HG03457 (cell line): ENCODE results near the gene OXER1.

Experiments
- ATAC-seq: cut with Tn5 transposase; IDR thresholded peaks from one replicate; pipeline ENCODE4 v1.9.1; 2021; ENCODE audit warnings: moderate number of reproducible peaks; ENCODE audit not compliant: unreplicated experiment

OXER1 gene

DNA sequence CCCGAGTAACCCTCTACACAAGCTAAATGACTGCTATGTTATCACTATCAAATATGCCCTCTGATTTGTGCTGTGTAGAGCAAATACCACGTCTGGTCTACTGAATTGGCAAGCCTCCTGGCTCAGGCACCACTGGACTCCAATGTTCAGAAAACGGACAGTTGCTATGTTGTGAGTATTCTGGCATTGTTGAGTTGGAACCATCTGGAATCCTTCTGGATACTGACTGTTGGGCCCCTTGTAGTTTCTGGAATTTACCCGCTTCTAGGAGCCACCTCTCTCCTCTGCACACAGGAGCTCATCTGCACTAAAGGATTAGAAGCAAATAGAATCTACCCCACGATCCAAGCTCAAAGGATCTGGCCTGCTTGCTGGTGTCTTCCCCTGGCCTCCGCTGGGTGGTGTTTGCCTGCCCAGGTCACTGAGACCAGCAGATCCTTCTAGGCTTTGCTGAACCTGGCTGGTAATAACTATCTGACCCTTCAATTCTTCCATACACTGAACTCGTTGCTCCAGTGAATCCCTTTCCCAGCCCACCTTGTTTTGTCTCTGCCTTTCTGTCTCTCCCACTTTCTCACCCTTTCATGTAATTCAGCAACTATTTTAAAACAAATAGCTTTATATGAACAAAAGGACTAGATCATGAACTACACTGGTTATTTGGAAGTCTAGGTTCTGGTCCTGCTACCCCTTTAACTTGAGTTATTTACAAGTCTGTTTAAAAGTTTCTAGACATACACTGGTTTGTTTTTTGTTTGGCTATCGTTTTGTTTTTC is 30.5 kb upstream of the OXER1 start:
- ATAC-seq: no peak

DNA sequence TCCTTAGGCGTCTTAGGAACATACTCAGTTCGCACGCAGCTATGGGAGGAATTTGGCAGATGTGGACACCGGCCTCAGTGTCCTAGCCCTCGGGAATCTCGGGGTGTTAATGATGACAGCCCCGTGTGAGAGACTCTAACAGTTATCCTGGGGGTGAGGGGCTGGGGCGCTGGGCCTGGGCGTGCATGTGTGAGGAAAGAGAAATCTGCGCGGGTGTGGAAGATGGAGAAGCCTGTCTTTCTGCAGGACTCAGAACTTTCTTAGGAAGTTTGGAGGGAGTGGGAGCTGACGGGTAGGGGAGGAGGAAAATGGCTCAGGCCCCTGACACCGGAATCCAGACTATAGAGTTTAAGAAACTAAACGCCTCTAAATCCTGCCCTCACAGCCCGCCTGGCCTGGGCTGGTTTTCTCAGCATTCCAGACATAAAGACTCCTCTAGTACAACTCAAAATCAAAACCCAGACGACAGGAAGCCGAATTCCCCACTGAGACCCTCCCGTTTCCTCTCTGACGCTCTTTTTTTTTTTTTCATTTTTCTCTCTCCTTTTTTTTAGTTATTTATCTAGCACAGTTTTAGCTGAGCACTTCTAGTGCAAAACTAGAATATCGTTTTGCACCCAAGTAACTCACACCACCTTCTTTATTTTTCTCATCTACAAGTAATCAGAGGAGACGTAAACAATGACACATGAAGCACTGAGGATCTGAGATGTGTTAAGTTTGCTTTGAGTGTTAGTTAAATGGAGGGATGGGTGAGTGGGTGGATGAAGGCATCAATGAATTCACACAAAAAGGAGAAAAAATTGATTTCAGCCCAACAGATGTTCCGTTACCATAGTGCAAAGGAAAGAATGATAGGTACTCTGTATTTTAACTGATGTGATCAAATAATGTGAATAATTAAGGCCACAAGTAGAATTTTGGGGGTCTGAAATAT is 29.7 kb upstream of the OXER1 start:
- no peak for ATAC-seq

DNA sequence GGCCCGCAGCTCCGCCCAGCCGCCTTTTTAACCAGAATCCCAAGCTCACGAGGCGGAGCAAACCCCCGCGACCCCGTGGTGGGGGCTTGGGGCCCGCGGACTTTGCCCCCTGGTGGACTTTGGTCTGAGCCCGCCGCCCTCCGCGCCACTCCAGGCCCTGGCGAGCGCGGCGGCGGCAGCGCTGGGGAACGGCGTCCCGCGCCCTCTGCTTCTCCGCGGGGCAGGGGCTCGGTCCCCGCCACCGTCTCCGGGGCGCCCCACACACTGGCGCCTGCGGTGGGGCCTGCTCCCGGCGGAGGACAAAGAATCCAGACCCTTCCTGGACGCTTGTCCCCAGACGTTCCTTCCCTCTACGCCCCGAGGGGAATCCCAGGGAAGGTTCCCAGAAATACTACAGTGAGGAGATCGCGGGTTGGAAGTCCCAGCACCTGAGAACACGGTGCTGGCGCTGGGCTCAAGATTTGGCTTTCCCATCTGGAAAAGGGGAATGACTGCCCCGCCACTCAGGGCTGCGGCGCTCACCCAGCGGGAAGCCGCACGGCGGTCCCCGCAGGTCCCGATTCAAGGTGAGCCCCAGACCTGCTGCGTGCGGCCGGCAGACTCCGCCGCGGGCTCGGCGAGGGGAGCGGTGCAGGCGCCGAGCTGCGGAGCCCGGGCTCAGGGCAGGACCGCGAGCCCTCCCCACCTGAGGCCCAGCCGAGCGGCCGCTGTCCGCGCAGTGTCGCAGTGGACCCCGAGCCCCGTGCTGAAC is 28.8 kb upstream of the OXER1 start, which contains the start of gene HAAO:
HAAO (minus strand) TSS at position 1 of the 751 bp plus-strand sequence. CDS start 47 bp downstream, outside the sequence.
- no peak for ATAC-seq

DNA sequence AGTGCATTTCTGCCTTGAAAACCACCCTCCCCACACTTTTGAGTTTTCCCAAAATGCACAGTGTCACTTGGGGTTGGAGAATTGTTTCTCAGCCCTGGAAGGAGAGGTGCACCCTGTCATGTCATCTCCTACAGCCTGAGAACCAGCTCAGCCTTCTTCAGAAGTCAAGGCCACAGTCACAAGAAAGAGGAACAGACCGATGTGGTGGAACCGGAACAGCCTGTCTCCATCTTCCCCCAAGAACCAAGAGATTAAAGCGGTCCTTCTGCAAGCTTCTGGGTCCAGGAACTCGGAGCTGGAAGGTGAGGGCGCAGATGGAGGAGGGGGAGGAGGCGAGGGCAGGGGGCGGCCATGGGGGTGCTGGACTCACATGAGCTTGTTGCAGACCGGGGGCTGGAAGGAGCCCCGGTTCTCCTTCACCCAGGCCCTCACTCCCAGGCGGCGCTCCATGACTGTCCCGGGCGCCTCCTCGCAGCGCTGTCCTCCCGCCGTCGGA is 28.2 kb upstream of the OXER1 start:
- no peak for ATAC-seq

DNA sequence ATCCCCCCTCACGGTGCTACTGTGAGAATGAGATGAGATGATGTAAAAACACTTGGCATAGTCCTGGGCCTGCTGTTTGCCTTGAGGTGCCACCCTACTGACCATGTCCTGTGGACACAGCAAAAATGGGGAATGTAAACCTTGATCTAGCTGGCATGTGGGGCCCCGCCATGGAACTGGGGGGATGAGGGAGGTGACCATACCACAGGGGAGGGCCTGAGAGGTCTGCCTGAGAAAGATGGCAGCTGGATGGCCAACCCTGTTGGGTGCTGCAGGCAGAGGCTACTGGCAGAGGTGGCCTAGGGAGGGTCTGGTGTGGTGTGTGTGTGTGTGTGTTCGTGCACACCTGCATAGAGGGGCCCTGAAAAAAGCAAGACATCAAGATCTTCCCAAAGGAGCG is 27.7 kb upstream of the OXER1 start:
- no peak for ATAC-seq

DNA sequence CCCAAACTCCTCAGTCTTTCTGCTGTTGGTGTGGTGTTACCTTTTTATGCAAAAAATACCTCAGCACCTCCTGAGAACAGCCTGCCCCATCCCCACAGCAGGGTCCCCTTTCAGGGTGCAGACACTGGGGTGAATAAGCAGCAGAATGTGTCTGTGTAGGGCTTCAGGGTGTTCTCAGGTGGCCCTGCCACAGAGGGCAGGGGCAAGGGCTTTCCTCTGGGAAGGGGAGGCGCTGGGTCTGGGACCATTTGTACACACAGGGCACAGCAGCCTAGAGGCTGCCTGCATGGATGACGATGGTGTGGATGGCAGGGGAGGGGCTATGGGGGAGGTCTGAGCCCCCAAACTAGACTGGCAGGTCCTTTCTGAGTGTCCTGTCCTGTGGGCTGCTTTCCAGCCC is 25.8 kb upstream of the OXER1 start:
- ATAC-seq: no peak

- no peak for ATAC-seq
Measured at GRCh38 chr2:42788882-42789281, 24.9 kb upstream of the OXER1 start.

GRCh38 chr2:42788478-42788793 is 24.5 kb upstream of the OXER1 start:
- ATAC-seq: no peak

DNA sequence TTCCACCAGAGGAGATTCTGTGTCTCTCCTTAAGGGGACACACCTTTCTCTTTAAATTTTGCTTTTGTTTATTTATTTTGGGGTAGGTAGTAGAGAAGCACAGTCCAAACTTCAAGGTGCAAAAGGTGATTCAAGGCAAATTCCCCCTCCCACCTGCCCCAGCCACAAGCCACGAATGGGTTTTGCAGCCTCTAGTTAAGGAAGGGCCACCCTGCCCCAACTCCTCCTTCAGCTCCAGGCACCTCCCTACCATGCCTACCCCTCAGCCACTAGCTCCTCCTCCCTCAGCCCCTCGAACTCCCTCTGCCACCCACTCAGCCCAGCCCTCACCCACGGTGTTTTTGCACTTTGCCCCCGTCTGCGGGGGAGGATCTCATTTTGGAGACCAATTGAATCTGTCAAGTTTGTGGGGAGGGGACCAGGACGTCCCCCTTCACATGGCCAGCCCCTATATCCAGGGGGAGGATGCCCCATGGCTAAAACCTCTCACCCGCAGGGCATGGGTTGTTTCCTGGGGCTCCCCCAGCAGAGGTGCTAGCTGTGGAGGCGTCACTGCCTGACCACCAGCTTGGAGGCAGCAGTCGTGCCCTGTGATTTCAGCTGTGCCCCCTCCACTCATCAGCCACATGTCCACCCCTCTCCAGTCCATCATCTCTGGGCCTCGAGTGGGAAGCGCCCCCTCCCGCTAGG is 24.0 kb upstream of the OXER1 start:
- no peak for ATAC-seq

- ATAC-seq: no peak
Measured at GRCh38 chr2:42787424-42787787, 23.5 kb upstream of the OXER1 start.

DNA sequence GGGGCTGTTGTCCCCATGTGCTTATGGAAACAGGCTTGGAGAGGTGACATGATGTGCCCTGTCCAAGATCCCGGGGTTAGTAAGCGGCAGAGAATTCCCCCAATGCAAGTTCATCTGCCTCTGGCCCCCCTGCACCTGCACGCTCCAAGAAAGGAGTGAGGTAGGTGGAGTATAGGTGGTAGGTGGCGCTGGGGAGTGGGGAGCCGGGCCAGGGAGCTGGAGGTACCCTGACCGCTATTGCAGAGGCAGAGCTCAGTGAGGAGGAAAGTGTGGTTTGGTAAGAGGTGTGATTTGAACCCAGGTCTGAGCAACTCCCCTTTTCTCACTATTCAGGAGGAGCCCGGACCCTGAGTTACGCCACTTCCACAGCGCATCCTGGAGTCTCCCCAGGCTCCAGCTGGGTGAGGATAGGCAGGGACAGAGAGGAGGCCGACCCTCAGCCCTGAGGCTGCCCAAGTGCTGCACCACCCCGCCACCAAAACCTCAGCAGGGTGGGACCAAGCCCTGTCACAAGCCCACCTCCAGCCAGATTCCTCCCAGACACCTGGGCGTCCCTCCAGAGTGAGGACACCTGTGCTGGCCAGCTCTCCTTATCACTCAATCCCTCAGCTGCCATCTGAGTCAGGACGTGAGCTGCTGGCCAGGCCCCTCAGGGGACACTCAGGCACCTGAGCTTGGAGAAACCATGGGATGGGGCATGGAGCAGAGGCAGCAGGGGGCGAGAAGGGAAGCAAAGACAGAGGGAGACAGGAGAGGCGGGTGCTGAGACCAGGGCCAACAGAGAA is 22.8 kb upstream of the OXER1 start:
- ATAC-seq: no peak

GRCh38 chr2:42784204-42784880 is 20.4 kb upstream of the OXER1 start:
- ATAC-seq: no peak

GRCh38 chr2:42783511-42783910 is 19.6 kb upstream of the OXER1 start:
- ATAC-seq: no peak

DNA sequence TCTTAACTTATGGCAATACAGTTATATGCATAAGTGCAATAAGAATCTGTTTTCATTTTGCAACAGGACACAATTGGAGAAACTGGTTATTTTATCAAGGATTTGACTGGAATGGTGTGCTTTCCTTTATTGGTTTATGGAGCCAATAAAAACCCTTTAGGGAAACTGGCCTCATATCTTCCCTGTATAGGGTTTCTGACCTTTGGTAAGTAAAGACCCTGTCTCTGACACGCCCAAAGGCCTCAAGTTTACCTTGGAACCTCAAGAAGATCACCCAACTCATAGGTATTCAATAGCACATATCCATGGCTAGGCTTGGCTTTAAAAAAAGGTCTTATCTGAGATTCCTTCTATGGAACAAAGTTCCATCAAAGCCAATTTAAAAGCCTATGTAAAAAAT is 17.2 kb upstream of the OXER1 start:
- ATAC-seq: no peak

GRCh38 chr2:42777883-42778805 is 14.2 kb upstream of the OXER1 start:
- no peak for ATAC-seq

DNA sequence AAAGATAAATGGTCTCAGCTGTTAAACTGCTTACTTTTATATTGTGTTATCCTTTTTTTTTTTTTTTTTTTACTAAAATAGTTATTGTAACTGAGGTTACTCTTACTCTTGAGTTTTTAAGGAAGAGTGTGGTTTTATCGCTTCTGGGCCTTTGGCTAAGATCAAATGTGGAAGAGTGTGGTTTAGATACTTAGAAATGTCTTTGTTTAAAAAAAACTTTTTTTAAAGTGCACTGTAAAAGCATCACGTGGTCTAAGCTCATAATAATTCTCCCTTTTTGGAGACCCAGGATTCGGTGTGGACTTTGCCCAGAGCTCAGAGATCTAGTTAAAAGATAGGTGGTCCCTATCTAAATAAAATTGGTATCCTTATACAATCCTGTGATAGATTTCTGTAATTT is 11.9 kb upstream of the OXER1 start:
- ATAC-seq: no peak

GRCh38 chr2:42775186-42775585 is 11.3 kb upstream of the OXER1 start:
- ATAC-seq: no peak

DNA sequence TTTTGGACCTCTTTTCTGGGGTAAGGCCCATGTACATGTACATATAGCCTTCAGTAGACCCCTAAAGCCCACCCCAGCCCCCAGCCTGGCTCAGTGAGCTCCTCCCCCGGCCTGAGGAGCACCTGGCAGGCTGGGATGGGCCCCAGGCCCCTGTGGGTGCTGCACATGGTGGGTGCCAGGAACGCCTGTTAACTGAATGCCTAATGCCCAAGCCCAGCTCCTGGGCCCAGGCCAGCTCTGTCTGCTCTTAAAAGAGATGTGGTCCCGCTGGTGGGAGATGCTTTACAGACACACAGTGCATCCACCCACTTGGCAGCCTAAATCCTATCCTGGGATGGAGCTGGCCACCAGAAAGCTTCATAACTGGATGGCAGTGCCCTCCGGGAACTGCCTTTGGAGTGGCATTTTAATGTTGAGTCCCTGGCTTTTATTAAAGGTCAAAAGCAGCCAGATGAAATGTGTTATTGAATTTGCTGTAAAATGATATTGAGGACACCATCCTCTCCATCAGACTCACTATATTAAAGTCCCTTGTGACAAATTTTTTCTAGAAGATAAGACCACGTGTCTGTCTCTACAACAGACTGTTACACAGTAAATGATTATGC is 7.7 kb upstream of the OXER1 start:
- ATAC-seq: no peak
